K562 (cell line): ENCODE data around the gene GABRD. TPM values are rescaled to one million over a fixed set of nuclear protein-coding genes. Genes with fewer than 3 reads are reported as not detected.

ENCODE experiments used
- BHLHE40 ChIP-seq: IDR thresholded peaks from 2 replicates; pipeline ENCODE4 v1.6.1; 2011; ENCODE audit warnings: low read length, improper control_type of control experiment
- BRCA1 ChIP-seq, 2 experiments: fragments of 450-650 bp in 1 of 2; sonication (generic) in 1 of 2; formaldehyde crosslinking in 1 of 2; IDR thresholded peaks; 2 replicates each; pipeline versions ENCODE4 v1.5.0 to v1.6.1; 2017 to 2020; ENCODE audit warnings: mild to moderate bottlenecking in 1 of 2, missing genetic modification reagents in 1 of 2
- DACH1 ChIP-seq: fragments of 450-650 bp; IDR thresholded peaks from 2 replicates; pipeline ENCODE4 v1.6.1; 2018; ENCODE audit not compliant: partially characterized antibody
- DEAF1 ChIP-seq: fragments of 450-650 bp; formaldehyde crosslinking; IDR thresholded peaks from 2 replicates; pipeline ENCODE4 v1.4.0; 2020; ENCODE audit warnings: mild to moderate bottlenecking, moderate library complexity
- E2F8 ChIP-seq: fragments of 450-650 bp; IDR thresholded peaks from 2 replicates; pipeline ENCODE4 v1.7.1; 2018; ENCODE audit warnings: mild to moderate bottlenecking, low read depth; ENCODE audit not compliant: partially characterized antibody
- ETS1 ChIP-seq: conservative IDR thresholded peaks from 2 replicates; pipeline ENCODE4 v1.6.1; 2011; ENCODE audit warnings: low read depth, mild to moderate bottlenecking, low read length; ENCODE audit not compliant: control insufficient read depth
- ETV5 ChIP-seq: sonication (generic); formaldehyde crosslinking; IDR thresholded peaks from 2 replicates; pipeline ENCODE4 v1.4.0; 2020; ENCODE audit warnings: low read depth, mild to moderate bottlenecking, missing genetic modification reagents
- ILF3 ChIP-seq: fragments of 450-650 bp; IDR thresholded peaks from 2 replicates; pipeline ENCODE4 v1.6.1; 2018; ENCODE audit warnings: antibody characterized with exemption, mild to moderate bottlenecking, moderate library complexity, borderline replicate concordance
- L3MBTL2 ChIP-seq: fragments of 450-650 bp; IDR thresholded peaks from 2 replicates; pipeline ENCODE4 v1.6.1; 2016; ENCODE audit warnings: mild to moderate bottlenecking, moderate library complexity
- LCOR ChIP-seq: sonication (generic); formaldehyde crosslinking; IDR thresholded peaks from 2 replicates; pipeline ENCODE4 v1.8.0; 2022; ENCODE audit warnings: mild to moderate bottlenecking, missing genetic modification reagents
- MAX ChIP-seq: sonication (generic); formaldehyde crosslinking; IDR thresholded peaks from 2 replicates; pipeline ENCODE4 v1.9.0; 2022; ENCODE audit warnings: mild to moderate bottlenecking, missing genetic modification reagents
- NFATC3 ChIP-seq: fragments of 450-650 bp; IDR thresholded peaks from 2 replicates; pipeline ENCODE4 v1.6.1; 2017; ENCODE audit warnings: mild to moderate bottlenecking
- RAD51 ChIP-seq: fragments of 450-650 bp; IDR thresholded peaks from 2 replicates; pipeline ENCODE4 v1.7.1; 2016; ENCODE audit warnings: low read depth, mild to moderate bottlenecking, borderline replicate concordance
- SAFB ChIP-seq: fragments of 200-400 bp; formaldehyde crosslinking; IDR thresholded peaks from 2 replicates; pipeline ENCODE4 v1.6.1; 2017; ENCODE audit warnings: low read depth, low read length, borderline replicate concordance
- SMARCC2 ChIP-seq: fragments of 450-650 bp; IDR thresholded peaks from 2 replicates; pipeline ENCODE4 v1.6.1; 2017; ENCODE audit warnings: antibody characterized with exemption, moderate library complexity, mild to moderate bottlenecking, low read depth
- SREBF2 ChIP-seq: sonication (generic); formaldehyde crosslinking; IDR thresholded peaks from 2 replicates; pipeline ENCODE4 v1.4.0; 2020; ENCODE audit warnings: mild to moderate bottlenecking, missing genetic modification reagents
- TAF9B ChIP-seq: fragments of 450-650 bp; IDR thresholded peaks from 2 replicates; pipeline ENCODE4 v1.6.1; 2018; ENCODE audit warnings: mild to moderate bottlenecking; ENCODE audit not compliant: partially characterized antibody
- ZNF239 ChIP-seq: fragments of 250-450 bp; sonication (Bioruptor Pico); IDR thresholded peaks from 2 replicates; pipeline ENCODE4 v1.4.0; 2020; ENCODE audit warnings: mild to moderate bottlenecking
- ZNF282 ChIP-seq: sonication (generic); formaldehyde crosslinking; IDR thresholded peaks from 2 replicates; pipeline ENCODE4 v1.8.1; 2023; ENCODE audit warnings: missing genetic modification reagents
- ZNF444 ChIP-seq: fragments of 250-450 bp; sonication (Bioruptor Pico); IDR thresholded peaks from 2 replicates; pipeline ENCODE4 v1.4.0; 2020; ENCODE audit warnings: mild to moderate bottlenecking, moderate library complexity
- ZNF551 ChIP-seq: fragments of 250-450 bp; sonication (Bioruptor Pico); IDR thresholded peaks from 2 replicates; pipeline ENCODE4 v1.5.0; 2021; ENCODE audit warnings: mild to moderate bottlenecking, moderate library complexity
- ZNF695 ChIP-seq: fragments of 450-650 bp; formaldehyde crosslinking; IDR thresholded peaks from 2 replicates; pipeline ENCODE4 v1.4.0; 2020; ENCODE audit warnings: mild to moderate bottlenecking, moderate library complexity
- polyA plus RNA-seq, 8 experiments: library from polyadenylated mRNA; depleted of rRNA in 4 of 8; stranded (reverse) in 5 of 8; unstranded in 3 of 8; fragments of >200 nt; fragmentation: Nextera tagmentation in 2 of 8; fragmentation: Illumina TruSeq in 1 of 8; extraction: Ambion mirVana in 2 of 8; extraction: Trizol in 1 of 8; gene quantifications; 2 replicates each; pipeline versions ENCODE4 v1.2.1 to v1.2.3, GENCODE V29; 2011 to 2014; ENCODE audit warnings: inconsistent platforms in 1 of 8, missing spikeins in 1 of 8
- total RNA-seq, 7 experiments: library from RNA; depleted of rRNA in 6 of 7; stranded (reverse); fragments of >200 nt in 6 of 7; fragmentation: Illumina TruSeq in 2 of 7; extraction: Trizol in 2 of 7; gene quantifications; 2 replicates each; pipeline versions ENCODE4 v1.2.1 to v1.2.3, GENCODE V29; 2011 to 2021; ENCODE audit warnings: low replicate concordance in 1 of 7
- TF ChIP-seq, protein P1 (sequence below): fragments of 450-650 bp; IDR thresholded peaks from 2 replicates; pipeline ENCODE4 v1.6.1; 2016; ENCODE audit warnings: missing biosample characterization, missing genetic modification characterization

Gene GABRD
- total and polyA plus RNA-seq, 9 of the 15 experiments (the other 6 are each of a cell fraction or from before 2014, with no cell fraction given) = 0.07 TPM; not detected in 8

GRCh38 chr1:1979482-1980165 lies 39.5 kb upstream of the GABRD start (continued):
- TF ChIP-seq E2F8 = no peak
- TF ChIP-seq ZNF444 (CRISPR knock-in tag) = no peak
- 0 out of 2 replicates have a peak, but pooled peaks have one; percentile 43 for TF ChIP-seq SAFB
- TF ChIP-seq BHLHE40 = peak; percentile 32; the same call in 1 of the 2 replicates
- TF ChIP-seq RAD51 = peak; percentile 40; the same call in 1 of the 2 replicates
- no peak for TF ChIP-seq DACH1
- TF ChIP-seq SREBF2 (CRISPR knock-in tag) = no peak
- no peak for TF ChIP-seq SMARCC2
- no peak for TF ChIP-seq ZNF695
- TF ChIP-seq ETS1 = no peak
- TF ChIP-seq ILF3 = no peak
- TF ChIP-seq MAX (CRISPR knock-in tag) = peak; percentile 25; the same call in 1 of the 2 replicates
- TF ChIP-seq TAF9B = no peak
- TF ChIP-seq ETV5 (CRISPR knock-in tag) = no peak
- no peak for TF ChIP-seq NFATC3
- TF ChIP-seq, protein P1, sequence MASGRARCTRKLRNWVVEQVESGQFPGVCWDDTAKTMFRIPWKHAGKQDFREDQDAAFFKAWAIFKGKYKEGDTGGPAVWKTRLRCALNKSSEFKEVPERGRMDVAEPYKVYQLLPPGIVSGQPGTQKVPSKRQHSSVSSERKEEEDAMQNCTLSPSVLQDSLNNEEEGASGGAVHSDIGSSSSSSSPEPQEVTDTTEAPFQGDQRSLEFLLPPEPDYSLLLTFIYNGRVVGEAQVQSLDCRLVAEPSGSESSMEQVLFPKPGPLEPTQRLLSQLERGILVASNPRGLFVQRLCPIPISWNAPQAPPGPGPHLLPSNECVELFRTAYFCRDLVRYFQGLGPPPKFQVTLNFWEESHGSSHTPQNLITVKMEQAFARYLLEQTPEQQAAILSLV (tag) = no peak
- no peak for TF ChIP-seq ZNF239 (CRISPR knock-in tag)
- no peak for TF ChIP-seq L3MBTL2
- TF ChIP-seq BRCA1 (IDR thresholded peaks at IDR 0.05) = no peak
- no peak for TF ChIP-seq BRCA1 (CRISPR knock-in tag; IDR thresholded peaks at IDR 0.05)
- no peak for TF ChIP-seq ZNF282 (CRISPR knock-in tag)
- TF ChIP-seq ZNF551 (CRISPR knock-in tag) = no peak
- no peak for TF ChIP-seq LCOR
- TF ChIP-seq DEAF1 (CRISPR knock-in tag) = no peak
